Naive B cell (primary cell): ENCODE measurements around the gene ERCC1. TPM values are rescaled to one million over a fixed set of nuclear protein-coding genes. Genes with fewer than 3 reads are reported as not detected.

Source experiments
- ATAC-seq, 2 donors: fragments of 150-1000 bp; cut with Tn5 transposase; 2 replicates each; pipeline ENCODE4 v1.10.0; 2021; ENCODE audit warnings: low read depth in 2 of 2, mild to moderate bottlenecking in 2 of 2, moderate library complexity in 2 of 2
- DNase-seq: peaks from one replicate; pipeline ENCODE4 v3.0.0; 2022
- H3K27ac Mint-ChIP-seq, 6 donors: one replicate each; pipeline ENCODE4 v1.8.0; 2020 to 2022; ENCODE audit warnings: mild to moderate bottlenecking in 6 of 6, mixed read lengths in 6 of 6, moderate library complexity in 5 of 6, inconsistent platforms in 2 of 6
- H3K27me3 Mint-ChIP-seq, 3 donors: one replicate each; pipeline ENCODE4 v1.8.0; 2021 to 2022; ENCODE audit warnings: mixed read lengths in 3 of 3, mild to moderate bottlenecking in 1 of 3
- H3K36me3 Mint-ChIP-seq, 2 donors: one replicate each; pipeline ENCODE4 v1.8.0; 2020 to 2022; ENCODE audit warnings: mixed read lengths in 2 of 2, inconsistent platforms in 1 of 2, mild to moderate bottlenecking in 1 of 2
- H3K4me1 Mint-ChIP-seq, 3 donors: one replicate each; pipeline ENCODE4 v1.8.0; 2020 to 2022; ENCODE audit warnings: mixed read lengths in 3 of 3, inconsistent platforms in 1 of 3, mild to moderate bottlenecking in 1 of 3, moderate library complexity in 1 of 3
- H3K4me3 Mint-ChIP-seq, 8 donors: one replicate each; pipeline ENCODE4 v1.8.0; 2020 to 2022; ENCODE audit warnings: mild to moderate bottlenecking in 8 of 8, mixed read lengths in 8 of 8, moderate library complexity in 8 of 8, inconsistent platforms in 2 of 8
- H3K9me3 Mint-ChIP-seq, 7 donors: one replicate each; pipeline ENCODE4 v1.8.0; 2020 to 2022; ENCODE audit warnings: mixed read lengths in 7 of 7, mild to moderate bottlenecking in 5 of 7, inconsistent platforms in 2 of 7, moderate library complexity in 1 of 7
- polyA plus RNA-seq, 6 donors: library from polyadenylated mRNA; unstranded; fragments of 300-500 nt; fragmentation: Illumina TruSeq; gene quantifications; one replicate each; pipeline ENCODE4 v1.2.3, GENCODE V29; 2021; ENCODE audit warnings: low read depth in 6 of 6

The ERCC1 gene
- polyA plus RNA-seq, 6 donors from 2014 or later = 40.0 to 91.4 (median 46.2) TPM

DNA sequence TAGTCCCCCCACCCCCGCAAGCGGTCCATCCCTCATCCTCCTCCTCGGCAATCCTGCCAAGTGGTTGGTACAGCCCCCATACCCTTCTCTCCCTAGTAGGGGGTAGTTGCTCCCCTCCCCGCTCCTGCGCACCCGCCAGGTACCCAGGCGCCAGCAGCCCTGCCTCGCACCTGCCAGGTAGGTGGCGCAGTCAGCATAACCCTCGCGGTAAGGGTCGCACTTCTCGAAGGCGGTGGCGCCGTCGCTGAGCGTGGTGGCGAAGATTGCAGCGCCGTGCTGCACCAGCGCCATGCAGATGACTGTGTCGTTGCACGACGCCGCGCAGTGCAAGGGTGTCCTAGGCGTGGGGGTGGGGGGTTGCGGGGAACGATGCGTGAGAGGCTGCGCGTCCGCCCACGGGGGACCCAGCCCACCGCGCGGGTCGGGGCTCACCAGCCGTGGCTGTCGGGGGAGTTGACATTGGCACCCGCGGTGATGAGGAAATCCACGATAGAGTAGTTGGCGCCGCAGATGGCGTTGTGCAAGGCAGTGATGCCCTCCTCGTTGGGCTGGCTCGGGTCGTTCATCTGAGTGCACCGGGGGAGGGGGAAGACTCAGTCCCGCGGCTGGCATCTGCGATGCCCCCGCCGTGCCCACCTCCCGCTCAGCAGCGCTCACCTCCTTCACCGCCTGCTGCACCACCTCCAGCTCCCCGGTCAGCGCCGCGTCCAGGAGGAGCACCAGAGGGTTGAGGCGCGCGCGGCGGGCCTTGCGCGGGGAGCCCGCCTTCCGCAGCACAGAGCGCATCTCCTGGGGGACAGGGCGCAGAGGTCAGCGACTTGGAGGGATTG, 38.1 kb downstream of the ERCC1 start:
- DNase-seq (no peak), ATAC-seq (peak in 1 of 2 donors; percentile 30)
- H3K9me3 Mint-ChIP-seq = no peaks in the 10 kb centered on the region
- no peaks in the 10 kb centered on the region for H3K36me3 Mint-ChIP-seq
- no peak overlapping the region for H3K27ac Mint-ChIP-seq
- peaks cover 8 to 31% (median 19%) of the 10 kb centered on the region in 3 donors for H3K27me3 Mint-ChIP-seq
- H3K4me1 Mint-ChIP-seq = peaks cover 0 to 10% (median 7%) of the 10 kb centered on the region in 3 donors
- H3K4me3 Mint-ChIP-seq = no peak overlapping the region

- Mint-ChIP-seq H3K27ac (peak overlapping the region in 1 of 6 donors; percentile 38), H3K9me3 (no peaks in the 10 kb centered on the region), H3K27me3 (peaks cover 8 to 31% (median 19%) of the 10 kb centered on the region in 3 donors), H3K4me1 (peaks cover 0 to 10% (median 7%) of the 10 kb centered on the region in 3 donors), H3K36me3 (no peaks in the 10 kb centered on the region), H3K4me3 (no peak overlapping the region)
- ATAC-seq (no peak), DNase-seq (no peak)
Observed at GRCh38 chr19:45382426-45382825, 41.3 kb downstream of the ERCC1 start.

GRCh38 chr19:45380107-45380506, 43.6 kb downstream of the ERCC1 start:
- Mint-ChIP-seq H3K27me3 (peaks cover 4 to 18% (median 7%) of the 10 kb centered on the region in 3 donors), H3K4me1 (peaks cover 0 to 3% (median 0%) of the 10 kb centered on the region in 3 donors), H3K9me3 (no peaks in the 10 kb centered on the region), H3K4me3 (no peak overlapping the region), H3K36me3 (no peaks in the 10 kb centered on the region), H3K27ac (no peak overlapping the region)
- no peak for DNase-seq
- ATAC-seq = no peak

- Mint-ChIP-seq H3K36me3 (no peaks in the 10 kb centered on the region), H3K4me1 (peaks cover 0 to 4% (median 0%) of the 10 kb centered on the region in 3 donors), H3K9me3 (peaks cover 0 to 2% (median 0%) of the 10 kb centered on the region in 7 donors), H3K4me3 (peak overlapping the region in 1 of 8 donors; percentile 74), H3K27ac (peak overlapping the region in 1 of 6 donors; percentile 52), H3K27me3 (peaks cover 0 to 9% (median 8%) of the 10 kb centered on the region in 3 donors)
- ATAC-seq (no peak), DNase-seq (no peak)
Observed at GRCh38 chr19:45376045-45376724, 47.5 kb downstream of the ERCC1 start.

- Mint-ChIP-seq H3K9me3 (peaks cover 0 to 2% (median 0%) of the 10 kb centered on the region in 7 donors), H3K36me3 (no peaks in the 10 kb centered on the region), H3K27me3 (peaks cover 0 to 9% (median 8%) of the 10 kb centered on the region in 3 donors), H3K4me1 (peaks cover 10 to 24% (median 16%) of the 10 kb centered on the region in 3 donors), H3K27ac (peak within 1 kb of the TSS; percentile 60 to 97 (median 96)), H3K4me3 (peak within 1 kb of the TSS; percentile 75 to 99 (median 96))
- ATAC-seq = peak; percentile 99
- DNase-seq = peak; percentile 100
Observed at GRCh38 chr19:45370410-45371204, 53.1 kb downstream of the ERCC1 start, which contains the start of gene ERCC2. Gene ERCC2, minus strand, starts transcription at chr19:45370573. Its CDS starts 33 bp downstream, at chr19:45370540.

GRCh38 chr19:45368737-45369340, 54.9 kb downstream of the ERCC1 start:
- ATAC-seq = no peak
- Mint-ChIP-seq H3K9me3 (peaks cover 0 to 1% (median 0%) of the 10 kb centered on the region in 7 donors), H3K36me3 (no peaks in the 10 kb centered on the region), H3K27me3 (no peaks in the 10 kb centered on the region), H3K4me1 (peaks cover 10 to 24% (median 12%) of the 10 kb centered on the region in 3 donors), H3K4me3 (peak overlapping the region in 7 of 8 donors; percentile 19 to 97 (median 53)), H3K27ac (no peak overlapping the region)
- no peak for DNase-seq

DNA sequence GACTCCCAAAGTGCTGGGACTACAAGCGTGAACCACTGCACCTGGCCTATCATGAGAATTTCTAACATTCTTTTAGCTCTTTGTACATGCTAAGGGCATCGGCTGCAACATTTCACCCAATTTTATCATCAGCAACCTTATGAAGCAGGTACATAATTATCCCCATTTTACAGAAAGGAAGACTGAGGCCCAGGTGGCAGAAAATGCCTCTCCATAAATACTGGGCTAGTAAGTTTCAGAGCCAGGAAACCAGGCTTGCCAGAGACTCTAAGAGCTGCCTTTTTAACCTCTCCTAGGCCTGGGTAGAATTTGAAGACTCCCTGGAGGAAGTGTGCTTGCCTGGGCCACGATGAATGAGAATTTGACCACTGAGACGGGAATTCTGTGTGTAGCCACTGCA, 55.6 kb downstream of the ERCC1 start:
- ATAC-seq (no peak), DNase-seq (no peak)
- no peak overlapping the region for H3K27ac Mint-ChIP-seq
- peaks cover 10 to 24% (median 12%) of the 10 kb centered on the region in 3 donors for H3K4me1 Mint-ChIP-seq
- no peaks in the 10 kb centered on the region for H3K36me3 Mint-ChIP-seq
- no peaks in the 10 kb centered on the region for H3K27me3 Mint-ChIP-seq
- peak overlapping the region in 4 of 8 donors; percentile 33 to 64 (median 49) for H3K4me3 Mint-ChIP-seq
- H3K9me3 Mint-ChIP-seq = no peaks in the 10 kb centered on the region

GRCh38 chr19:45364696-45365095, 59.0 kb downstream of the ERCC1 start:
- peaks cover 7 to 14% (median 8%) of the 10 kb centered on the region in 3 donors for H3K4me1 Mint-ChIP-seq
- H3K27ac Mint-ChIP-seq = no peak overlapping the region
- no peak overlapping the region for H3K4me3 Mint-ChIP-seq
- no peaks in the 10 kb centered on the region for H3K36me3 Mint-ChIP-seq
- H3K9me3 Mint-ChIP-seq = no peaks in the 10 kb centered on the region
- no peaks in the 10 kb centered on the region for H3K27me3 Mint-ChIP-seq
- no peak for ATAC-seq
- no peak for DNase-seq

GRCh38 chr19:45363861-45364459, 59.8 kb downstream of the ERCC1 start:
- H3K36me3 Mint-ChIP-seq = peaks cover 0 to 6% of the 10 kb centered on the region in 2 donors
- peaks cover 3 to 9% (median 7%) of the 10 kb centered on the region in 3 donors for H3K4me1 Mint-ChIP-seq
- no peaks in the 10 kb centered on the region for H3K27me3 Mint-ChIP-seq
- H3K4me3 Mint-ChIP-seq = no peak overlapping the region
- no peak for ATAC-seq
- no peaks in the 10 kb centered on the region for H3K9me3 Mint-ChIP-seq
- H3K27ac Mint-ChIP-seq = no peak overlapping the region
- DNase-seq = no peak

DNA sequence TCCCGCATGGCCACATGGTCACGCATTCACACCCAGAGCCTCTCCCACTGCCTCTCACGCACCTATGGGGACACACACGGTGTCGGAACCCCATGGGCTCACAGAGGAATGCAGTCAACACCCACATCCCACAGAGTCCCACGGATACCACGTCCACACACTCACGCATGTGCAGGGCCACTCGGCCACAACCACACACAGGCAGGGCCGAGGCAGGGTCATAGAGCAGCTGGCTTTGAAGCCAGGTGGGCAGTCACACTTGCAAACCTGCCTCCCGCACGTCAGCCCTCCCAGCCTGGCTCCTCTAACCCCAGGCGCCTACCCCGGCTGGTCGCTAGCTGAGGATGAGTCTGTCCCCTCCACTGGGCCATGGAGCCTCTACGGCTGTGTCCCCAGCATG, 61.4 kb downstream of the ERCC1 start:
- no peak overlapping the region for H3K27ac Mint-ChIP-seq
- DNase-seq (no peak), ATAC-seq (no peak)
- no peaks in the 10 kb centered on the region for H3K27me3 Mint-ChIP-seq
- no peaks in the 10 kb centered on the region for H3K9me3 Mint-ChIP-seq
- H3K4me3 Mint-ChIP-seq = no peak overlapping the region
- peaks cover 0 to 9% of the 10 kb centered on the region in 2 donors for H3K36me3 Mint-ChIP-seq
- peaks cover 0 to 4% (median 0%) of the 10 kb centered on the region in 3 donors for H3K4me1 Mint-ChIP-seq

GRCh38 chr19:45361608-45362007, 62.1 kb downstream of the ERCC1 start:
- H3K36me3 Mint-ChIP-seq = peaks cover 0 to 9% of the 10 kb centered on the region in 2 donors
- H3K4me3 Mint-ChIP-seq = no peak overlapping the region
- no peak for ATAC-seq
- no peaks in the 10 kb centered on the region for H3K9me3 Mint-ChIP-seq
- H3K27me3 Mint-ChIP-seq = no peaks in the 10 kb centered on the region
- DNase-seq = no peak
- H3K4me1 Mint-ChIP-seq = peaks cover 0 to 4% (median 0%) of the 10 kb centered on the region in 3 donors
- peak overlapping the region in 1 of 6 donors; percentile 36 for H3K27ac Mint-ChIP-seq

GRCh38 chr19:45358213-45358792, 65.4 kb downstream of the ERCC1 start:
- no peaks in the 10 kb centered on the region for H3K27me3 Mint-ChIP-seq
- peaks cover 0 to 5% (median 4%) of the 10 kb centered on the region in 3 donors for H3K4me1 Mint-ChIP-seq
- no peak overlapping the region for H3K4me3 Mint-ChIP-seq
- H3K9me3 Mint-ChIP-seq = no peaks in the 10 kb centered on the region
- H3K36me3 Mint-ChIP-seq = peaks cover 4 to 9% of the 10 kb centered on the region in 2 donors
- no peak for ATAC-seq
- no peak for DNase-seq
- peak overlapping the region in 1 of 6 donors; percentile 60 for H3K27ac Mint-ChIP-seq
